Brain pericyte (primary cell): ENCODE results near the gene ASTN2.
"Not testable (repeated sequence)": the region's sequence is repeated elsewhere in the genome, so short reads cannot be mapped to it uniquely, and the experiment has no call there.

Experiments used
- DNase-seq: peaks from one replicate; pipeline ENCODE4 v3.0.0-alpha.2; 2012; ENCODE audit warnings: low read depth, low spot score

The ASTN2 gene

DNA sequence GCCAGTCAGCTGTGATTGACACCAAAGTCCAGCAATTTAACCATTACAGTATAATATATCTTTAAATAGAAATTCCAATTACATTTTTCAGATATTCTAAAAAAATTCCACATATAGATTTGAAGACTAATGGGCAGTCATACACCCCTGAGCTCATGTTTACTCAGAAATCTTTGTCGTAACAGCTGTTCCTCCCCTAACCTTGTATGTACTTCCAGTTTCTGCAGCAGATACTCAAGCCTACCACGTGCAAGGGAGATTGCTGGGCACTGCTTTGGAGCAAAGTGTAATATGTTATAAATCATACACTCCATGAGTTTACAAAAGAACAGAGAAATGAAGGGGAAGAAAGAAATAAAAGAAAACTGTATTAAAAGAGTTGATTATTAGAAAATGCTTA, 486.6 kb downstream of the ASTN2 start:
- no peak for DNase-seq

- no peak for DNase-seq
Observed at GRCh38 chr9:116927726-116928125, 487.1 kb downstream of the ASTN2 start.

- DNase-seq = no peak
Observed at GRCh38 chr9:116925121-116925520, 489.7 kb downstream of the ASTN2 start.

DNA sequence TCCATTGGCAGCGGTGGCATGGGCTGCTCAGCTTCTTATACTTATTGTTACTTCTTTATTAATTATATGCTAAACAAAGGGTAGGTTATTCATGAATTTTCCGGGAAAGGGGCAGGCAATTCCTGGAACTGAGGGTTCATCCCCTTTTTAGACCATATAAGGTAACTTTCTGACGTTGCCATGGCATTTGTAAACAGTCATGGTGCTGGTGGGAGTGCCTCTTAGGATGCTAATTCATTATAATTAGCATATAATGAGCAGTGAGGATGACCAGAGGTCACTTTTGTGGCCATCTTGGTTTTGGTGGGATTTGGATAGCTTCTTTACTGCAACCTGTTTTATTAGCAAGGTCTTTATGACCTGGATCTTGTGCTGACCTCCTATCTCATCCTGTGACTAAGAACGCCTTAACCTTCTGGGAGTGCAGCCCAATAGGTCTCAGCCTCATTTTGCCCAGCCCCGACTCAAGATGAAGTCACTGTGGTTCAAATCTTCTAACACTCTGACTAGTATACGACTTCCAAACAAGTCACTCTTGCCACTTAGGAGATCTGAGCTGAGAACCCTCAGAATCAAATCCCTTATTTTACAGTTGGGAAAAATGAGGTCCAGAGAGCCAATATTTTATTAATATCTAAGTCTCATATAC, 490.3 kb downstream of the ASTN2 start:
- DNase-seq = no peak

GRCh38 chr9:116917895-116918508, 496.9 kb downstream of the ASTN2 start:
- not testable (repeated sequence) for DNase-seq

GRCh38 chr9:116913536-116913935, 501.3 kb downstream of the ASTN2 start:
- no peak for DNase-seq

- DNase-seq = no peak
Observed at GRCh38 chr9:116910201-116910600, 504.7 kb downstream of the ASTN2 start.

DNA sequence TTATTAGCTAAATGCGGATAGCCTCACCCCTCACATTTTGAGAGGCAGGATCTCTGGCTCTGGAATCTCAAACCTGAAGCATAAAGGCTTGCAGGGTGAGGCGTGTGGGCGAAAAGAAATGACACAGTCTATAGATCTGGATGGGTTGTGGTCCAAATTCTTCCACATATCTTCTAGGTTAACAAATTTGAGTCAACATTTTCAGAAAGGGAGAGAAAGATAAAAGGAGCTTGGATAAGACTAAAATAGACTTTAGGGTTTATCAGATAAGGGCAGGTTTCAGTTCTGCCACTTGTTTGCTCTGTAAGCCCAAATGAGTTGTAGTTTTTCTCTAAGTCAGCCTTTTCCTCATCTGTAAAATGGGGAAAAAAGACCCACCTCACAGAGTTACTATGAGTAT, 506.9 kb downstream of the ASTN2 start:
- DNase-seq = no peak

DNA sequence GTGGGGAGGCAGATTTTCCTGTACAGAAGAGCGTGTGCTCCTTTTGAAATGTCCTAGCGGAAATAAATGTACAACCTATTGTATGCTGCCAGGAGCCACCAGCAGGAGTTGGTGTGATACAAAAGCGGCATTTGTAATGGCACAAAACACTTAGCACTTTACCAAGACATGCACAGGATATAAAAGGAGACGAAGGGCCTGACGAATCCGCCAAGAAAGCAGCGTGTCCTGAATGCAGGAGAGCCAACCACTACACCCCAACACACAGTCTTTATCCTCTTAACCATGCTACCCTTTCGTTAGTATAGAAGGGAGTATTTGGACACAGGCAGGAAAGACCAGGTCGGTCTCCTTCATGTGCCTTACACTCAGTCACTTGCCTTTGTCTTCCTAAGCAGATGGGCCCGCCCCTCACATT, 509.7 kb downstream of the ASTN2 start:
- DNase-seq = no peak

- no peak for DNase-seq
Observed at GRCh38 chr9:116904165-116904564, 510.7 kb downstream of the ASTN2 start.

DNA sequence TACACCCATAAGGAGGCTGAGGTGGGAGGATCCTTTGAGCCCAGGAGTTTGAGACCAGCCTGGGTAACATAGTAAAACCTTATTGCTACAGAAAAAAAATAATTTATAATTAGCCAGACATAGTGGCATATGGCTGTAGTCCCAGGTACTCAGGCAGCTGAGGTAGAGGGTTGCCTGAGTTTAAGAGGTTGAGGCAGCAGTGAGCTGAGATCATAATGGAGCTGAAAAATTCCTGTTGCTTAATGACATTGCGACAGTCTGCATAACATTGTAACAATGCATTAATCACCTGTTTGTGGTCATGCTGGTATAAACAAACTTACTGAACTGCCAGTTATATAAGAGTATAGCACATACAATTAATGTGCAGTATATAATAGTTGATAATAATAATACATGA, 513.6 kb downstream of the ASTN2 start:
- DNase-seq = no peak

- no peak for DNase-seq
Observed at GRCh38 chr9:116900543-116900942, 514.3 kb downstream of the ASTN2 start.

- no peak for DNase-seq
Observed at GRCh38 chr9:116900007-116900367, 514.9 kb downstream of the ASTN2 start.

DNA sequence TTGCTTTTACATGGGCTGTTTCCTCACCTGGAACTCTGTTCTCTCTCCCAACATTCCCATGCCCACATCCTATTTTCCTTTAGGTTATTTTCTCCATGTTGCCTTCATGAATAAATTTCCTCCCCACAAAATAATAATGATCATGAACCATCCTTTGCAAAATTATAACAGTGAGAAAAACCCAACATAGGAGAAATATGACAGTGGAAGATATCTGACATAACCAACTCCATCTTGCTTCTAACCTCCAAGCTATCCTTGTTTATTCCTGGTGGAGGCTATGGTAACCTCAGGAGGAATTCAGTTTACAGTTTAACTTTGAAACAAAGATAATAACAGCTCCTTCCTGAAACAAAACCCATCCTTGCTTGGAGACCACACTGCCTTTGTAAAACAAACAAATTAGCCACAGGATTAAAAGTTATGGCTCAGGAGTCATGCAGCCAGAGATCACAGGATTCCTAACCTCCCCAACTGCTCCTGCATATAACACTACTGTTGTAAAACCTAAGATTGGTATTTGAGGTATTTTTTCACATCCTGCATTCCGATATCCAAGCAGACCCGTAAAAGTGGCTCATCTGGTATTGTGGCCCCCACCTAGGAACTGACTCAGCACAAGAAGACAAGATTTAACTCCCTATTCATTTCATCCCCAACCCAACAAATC, 515.4 kb downstream of the ASTN2 start:
- DNase-seq = no peak

GRCh38 chr9:116898131-116898530, 516.7 kb downstream of the ASTN2 start:
- not testable (repeated sequence) for DNase-seq

DNA sequence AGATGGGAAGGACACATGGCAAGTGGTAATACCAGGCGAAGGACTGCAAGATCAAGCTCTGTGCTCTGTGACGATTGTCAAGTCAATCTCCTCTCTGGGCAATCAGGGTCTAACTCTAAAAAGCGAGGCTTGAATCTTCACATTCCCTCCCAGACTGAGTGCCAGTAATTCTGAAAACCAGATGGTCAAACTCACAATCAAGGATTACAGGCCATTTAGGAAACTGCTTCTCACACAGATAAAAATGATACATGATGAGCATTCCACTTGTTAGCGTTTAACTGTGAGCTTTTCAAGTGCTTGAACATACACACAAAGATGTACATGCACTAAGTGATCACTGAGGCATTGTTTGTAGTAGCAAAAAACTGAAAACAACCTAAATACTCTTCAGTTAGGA, 517.7 kb downstream of the ASTN2 start:
- DNase-seq = no peak

- DNase-seq = no peak
Observed at GRCh38 chr9:116895961-116896360, 518.9 kb downstream of the ASTN2 start.

DNA sequence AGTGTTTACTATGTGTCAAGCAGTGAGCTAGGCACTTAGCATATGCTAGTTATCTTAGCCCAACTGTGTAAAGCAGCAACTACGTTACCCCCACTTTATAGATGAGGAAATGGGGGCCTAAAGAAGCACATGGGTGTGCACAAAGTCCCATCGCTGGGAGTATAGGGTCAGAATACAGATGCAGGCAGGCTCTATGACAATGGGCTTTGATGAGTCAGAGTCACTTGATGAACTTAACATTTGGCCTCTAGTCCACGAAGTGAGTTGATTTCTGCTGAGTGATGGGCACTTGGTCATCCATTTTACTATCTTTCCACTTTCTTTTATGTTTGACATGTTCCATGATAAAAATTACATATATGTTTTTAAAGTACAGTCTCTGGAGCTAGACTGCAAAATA, 523.4 kb downstream of the ASTN2 start:
- DNase-seq = no peak

DNA sequence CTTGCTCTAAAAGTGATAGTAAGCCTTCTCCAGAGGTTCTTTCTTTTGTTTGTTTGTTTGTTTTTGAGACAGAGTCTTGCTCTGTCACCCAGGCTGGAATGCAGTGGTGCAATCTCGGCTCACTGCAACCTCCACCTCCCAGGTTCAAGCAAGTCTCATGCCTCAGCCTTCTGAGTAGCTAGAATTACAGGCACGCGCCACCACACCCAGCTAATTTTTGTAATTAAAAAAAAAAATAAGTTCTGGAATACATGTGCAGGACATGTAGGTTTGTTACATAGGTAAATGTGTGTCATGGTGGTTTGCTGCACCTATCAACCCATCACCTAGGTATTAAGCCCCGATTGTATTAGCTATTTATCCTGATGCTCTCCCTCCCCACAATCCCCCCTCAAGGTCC, 526.4 kb downstream of the ASTN2 start:
- DNase-seq = not testable (repeated sequence)

GRCh38 chr9:116888066-116888465, 526.8 kb downstream of the ASTN2 start:
- no peak for DNase-seq

DNA sequence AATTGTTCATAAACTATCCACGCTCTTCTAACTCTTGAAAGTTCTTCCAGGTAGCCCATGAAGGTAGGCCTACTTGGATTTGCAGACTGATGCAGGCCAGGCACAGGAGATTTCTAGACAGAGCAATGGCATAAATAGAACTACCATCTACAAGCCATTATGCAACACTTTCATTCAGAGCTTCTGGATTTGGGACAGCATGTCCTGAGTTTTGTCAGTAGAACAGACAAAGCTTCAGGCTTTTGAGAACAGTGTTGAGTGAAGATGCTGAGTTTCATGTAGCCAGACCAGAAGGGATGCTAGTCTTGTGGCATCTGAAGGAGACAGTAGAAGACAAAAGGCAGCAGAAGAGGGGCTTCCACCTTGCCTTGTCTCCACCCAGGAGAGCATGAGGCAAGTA, 531.2 kb downstream of the ASTN2 start:
- DNase-seq = no peak

DNA sequence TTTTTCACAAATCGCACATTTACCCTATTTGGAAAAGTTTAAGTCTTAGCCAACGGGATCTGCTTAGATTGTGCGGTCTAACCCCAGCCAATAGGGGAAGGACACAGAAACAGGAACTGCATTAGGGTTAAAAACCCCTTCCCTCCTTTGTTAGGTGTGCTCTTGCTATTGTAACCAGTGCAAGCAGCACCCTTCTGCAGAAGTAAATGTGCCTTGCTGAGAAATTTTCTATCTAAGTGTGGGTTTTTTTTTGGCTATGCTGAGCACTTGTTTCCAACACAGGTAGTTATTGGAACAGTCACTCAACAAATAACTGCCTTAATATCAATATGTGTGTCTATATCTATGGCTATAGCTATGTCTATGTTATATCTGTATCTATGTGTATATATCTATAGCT, 537.8 kb downstream of the ASTN2 start:
- no peak for DNase-seq

DNA sequence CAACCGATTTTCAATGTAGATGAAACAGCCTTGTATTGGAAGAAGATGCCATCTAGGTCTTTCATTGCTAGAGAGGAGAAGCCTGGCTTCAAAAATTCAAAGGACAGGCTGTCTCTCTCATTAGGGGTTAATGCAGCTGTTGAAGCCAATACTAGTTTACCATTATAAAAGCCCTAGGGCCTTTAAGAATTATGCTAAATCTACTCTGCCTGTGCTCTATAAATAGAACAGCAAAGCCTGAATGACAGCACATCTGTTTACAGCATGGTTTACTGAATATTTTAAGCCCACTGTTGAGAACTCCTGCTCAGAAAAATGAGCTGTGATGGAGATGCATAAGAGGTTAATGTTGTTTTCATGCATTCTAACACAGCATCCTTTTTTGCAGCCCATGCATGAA, 539.3 kb downstream of the ASTN2 start:
- no peak for DNase-seq
